Activated CD8-positive, alpha-beta memory T cell treated with anti-CD3 and anti-CD28 coated beads, Interleukin-2, amount 50 U/mL, for 1 hour (primary cell): ENCODE results near the gene THBS4.

Source experiments
- DNase-seq: peaks from one replicate; pipeline ENCODE4 v3.0.0-alpha.2; 2020; ENCODE audit errors: extremely low read depth

The THBS4 gene

DNA sequence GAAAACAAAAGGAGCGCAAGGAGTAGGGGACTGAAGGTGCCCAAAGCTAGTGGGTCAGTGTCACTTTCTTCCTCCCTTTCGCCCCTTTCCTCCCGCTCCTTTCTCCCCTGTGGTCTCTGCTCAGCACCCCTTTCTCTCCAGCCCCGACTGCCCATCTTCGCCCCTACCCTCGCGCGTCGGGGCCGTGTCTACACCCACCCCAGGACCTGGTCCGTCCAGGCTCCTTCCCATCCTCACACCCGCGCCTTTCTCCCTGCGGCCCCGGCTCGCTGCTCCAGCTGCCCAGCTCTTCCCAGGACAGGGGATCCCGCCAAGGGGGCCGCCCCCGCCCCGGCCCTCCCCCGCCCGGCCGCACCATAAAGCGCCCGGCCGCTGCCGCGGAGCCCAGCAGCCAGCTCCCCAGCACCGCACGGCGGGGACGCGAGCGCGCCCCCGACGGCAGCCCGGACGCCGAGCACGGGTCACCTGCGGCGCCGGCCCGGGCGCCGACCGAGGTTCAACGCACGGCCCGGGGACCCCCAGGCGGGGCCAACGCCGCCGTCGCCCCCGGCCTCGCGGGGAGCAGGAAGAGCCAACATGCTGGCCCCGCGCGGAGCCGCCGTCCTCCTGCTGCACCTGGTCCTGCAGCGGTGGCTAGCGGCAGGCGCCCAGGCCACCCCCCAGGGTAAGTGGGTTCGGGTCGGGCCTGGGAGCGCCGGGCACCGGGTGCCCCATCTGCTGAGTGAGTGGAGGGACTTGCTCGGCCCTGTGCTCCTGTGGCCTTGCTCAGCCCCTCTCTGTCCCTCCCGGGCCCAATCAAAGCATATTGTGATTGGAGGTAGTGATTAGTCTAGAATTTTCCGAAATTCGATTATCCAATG, at the start of gene THBS4:
Gene THBS4, plus strand, starts transcription at position 387 of the 860 bp plus-strand sequence. Its CDS starts 190 bp downstream, at position 577.
- DNase-seq = no peak

DNA sequence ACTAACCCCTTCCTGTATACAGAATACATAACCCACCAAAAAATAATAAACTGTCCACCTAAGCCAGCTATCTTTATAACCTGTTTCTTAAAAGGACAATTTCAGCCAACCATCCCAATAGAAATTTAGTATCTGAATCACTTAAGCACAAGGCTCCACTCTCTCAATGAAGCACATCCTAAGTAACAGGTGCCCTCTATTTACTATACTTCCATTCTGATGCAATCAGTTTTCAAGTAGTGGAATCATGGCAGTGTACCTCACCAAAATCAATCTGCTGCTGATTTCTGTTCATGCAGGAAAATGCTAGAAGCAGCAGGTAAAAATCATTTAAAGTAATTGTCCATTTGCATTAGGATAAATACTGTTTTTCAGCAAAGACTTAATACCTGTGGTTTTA, 48.9 kb upstream of the THBS4 start:
- DNase-seq = no peak

DNA sequence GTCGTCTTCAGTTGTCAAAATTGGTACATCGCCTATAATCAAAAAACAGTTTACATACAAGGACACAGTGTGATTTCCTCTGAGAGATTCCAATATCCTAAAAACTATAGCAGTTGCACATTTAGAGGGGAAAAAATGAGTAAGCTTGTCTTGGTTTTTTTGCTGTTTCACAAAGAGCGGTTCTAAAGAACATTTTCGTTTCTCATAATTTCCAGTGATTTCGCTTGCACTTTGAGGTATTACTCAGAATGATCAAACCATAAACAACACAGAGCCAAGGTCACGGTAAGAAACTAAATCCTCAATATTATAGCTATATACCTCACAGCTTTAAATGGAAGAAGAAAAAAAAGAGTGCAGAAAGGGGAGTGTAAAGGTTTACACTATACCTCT, 44.9 kb upstream of the THBS4 start:
- no peak for DNase-seq

DNA sequence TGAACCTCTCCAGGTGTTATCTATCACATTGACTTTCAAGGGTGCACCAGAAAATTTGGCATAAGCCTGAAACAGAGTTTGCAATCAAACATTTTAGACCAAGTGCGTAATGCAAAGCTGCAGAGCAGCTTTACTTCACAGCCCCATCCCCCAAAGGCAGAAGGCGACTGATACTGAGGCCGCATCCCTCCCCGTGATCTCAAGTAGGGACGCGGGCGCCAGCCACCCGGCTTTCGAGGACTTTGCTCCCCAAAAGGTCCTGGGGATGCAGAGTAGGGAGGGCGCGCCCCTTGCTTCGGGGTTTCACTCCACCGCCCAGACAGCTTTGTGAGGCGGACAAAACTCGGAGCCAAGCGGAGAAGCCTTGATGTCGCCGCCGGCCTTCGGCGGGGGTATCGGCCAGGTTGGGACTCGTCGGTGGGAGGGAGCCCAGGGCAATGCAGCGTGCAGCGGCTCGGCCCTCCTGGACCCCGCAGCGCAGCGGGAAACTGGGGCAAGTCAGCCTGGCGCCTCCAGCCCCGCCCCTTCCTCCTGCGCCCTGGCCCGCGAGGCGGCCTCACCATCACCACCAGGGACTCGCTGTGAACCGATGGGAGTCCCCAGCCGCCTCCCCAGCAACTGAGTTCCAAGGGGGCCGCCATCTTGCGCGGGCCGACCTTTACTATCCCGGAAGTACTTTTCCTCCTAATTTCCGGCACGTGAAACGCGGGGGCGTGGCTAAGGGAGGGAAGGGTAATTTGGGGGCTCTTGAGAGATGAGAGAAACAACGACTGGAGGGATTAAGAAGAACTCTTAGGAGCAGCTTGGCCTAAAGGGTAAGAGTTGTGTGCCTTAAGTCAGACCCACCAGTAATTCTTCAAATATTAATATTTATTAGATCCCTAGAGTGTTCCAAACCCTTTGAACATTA, 44.3 kb upstream of the THBS4 start, which contains the start of gene MTX3:
Gene MTX3, minus strand, starts transcription at position 665 of the 910 bp plus-strand sequence. Its CDS starts 24 bp downstream, at position 641.
- peak; percentile 68 for DNase-seq

DNA sequence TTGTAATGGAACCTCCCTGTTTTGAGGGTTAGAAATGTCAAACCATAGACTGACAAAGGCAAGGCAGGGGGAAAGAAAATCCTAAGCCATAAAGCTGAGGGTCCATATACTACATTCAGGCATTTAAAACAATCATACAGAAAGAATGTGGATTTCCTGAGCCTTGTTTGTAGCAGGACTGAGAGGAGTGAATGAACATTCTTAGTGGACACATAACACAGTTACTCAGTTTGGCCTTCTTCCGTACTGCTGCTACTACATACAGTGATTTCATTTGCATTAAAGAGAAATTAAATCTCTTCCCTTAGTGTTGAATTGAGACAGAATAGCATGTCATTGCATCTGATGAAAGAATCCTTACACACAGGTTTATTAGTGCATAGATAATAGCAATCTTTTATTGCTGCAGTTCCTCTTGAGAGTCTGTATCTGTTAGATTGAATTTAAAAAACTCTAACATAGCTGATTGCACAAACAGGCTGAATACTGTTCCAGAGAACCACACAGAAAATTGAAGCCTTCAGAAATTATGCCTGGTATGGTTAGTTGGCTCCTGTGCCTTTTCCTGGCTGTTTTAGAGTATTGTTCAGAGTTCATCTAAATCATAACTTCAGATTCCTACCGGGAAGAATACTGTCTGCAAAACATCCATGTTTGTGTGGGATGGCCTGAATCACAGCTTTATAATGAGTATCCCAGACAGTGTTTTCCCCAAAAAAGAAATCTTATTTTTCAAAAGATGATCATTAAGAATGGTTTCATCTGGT, 42.1 kb upstream of the THBS4 start:
- DNase-seq = no peak

DNA sequence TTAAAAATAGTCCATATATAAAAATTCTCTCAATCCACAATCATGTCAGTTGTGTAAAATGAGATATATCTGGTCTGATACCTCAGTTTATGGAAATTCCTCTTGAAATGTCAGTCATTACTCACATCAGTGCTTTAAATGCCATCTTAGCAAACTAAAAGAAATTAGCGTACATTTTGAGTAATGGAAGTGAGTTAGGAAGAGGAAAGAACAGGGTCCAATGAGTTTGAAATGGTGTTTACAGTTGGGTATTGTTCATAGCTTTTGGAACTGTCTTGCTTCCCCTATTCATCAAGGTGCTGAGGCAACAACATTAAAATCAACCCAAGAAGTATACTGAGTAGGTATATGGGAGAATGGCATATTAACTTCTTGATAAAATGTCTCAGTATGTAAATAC, 35.4 kb upstream of the THBS4 start:
- no peak for DNase-seq

DNA sequence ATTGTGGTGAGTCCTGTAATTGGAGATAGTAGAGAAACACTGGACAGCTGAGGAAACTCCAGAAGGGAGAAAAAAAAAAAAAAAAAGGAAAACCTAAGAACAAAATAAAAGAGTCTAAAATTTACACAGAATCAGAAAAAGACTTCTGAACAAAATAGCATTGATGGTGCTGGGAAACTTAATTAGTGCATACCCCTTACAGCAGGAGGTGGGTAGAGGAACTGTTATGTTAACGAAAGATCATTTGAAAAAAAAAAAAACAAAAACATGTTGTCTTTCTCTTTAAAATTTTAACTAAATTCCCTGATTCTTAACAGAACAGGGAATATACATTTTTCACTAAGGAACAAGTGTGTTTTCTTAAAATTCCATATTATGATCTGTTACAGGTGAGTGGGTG, 32.5 kb upstream of the THBS4 start:
- DNase-seq = no peak

DNA sequence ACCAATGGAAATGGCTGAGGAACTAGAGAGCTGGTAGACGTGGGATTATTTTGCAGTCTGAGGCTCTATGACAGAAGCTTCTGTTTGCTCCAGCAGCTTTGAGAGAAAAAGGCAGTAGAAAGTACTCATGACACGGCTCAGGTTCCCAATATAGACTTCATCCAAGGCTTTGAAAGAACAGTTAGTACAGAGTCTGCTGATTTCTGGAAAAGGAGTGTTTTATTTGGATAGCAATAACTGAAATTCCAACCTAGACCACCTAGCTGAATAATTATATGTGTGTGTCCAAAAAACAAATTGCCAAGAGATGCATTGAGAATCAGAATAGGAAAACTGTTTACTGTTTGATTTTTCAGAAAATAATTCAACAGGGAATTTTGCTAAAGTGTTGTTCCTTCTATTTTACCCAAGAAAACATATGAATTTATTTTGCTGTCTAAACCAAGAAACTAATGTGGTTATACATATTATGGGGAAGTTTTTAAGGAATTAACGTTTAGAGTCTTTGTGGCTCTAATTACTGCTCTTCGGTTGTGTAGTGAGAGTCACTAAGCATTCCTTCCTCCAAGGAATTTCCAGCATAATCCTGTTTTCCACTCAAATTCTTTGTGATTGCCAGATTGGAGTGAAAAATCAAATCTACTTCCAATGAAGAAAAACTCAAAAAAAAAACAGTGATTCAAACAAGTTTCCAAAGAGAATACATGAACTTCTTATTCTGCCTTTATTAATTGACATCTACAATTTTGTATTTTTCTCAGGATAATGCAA, 26.0 kb upstream of the THBS4 start:
- DNase-seq = no peak

DNA sequence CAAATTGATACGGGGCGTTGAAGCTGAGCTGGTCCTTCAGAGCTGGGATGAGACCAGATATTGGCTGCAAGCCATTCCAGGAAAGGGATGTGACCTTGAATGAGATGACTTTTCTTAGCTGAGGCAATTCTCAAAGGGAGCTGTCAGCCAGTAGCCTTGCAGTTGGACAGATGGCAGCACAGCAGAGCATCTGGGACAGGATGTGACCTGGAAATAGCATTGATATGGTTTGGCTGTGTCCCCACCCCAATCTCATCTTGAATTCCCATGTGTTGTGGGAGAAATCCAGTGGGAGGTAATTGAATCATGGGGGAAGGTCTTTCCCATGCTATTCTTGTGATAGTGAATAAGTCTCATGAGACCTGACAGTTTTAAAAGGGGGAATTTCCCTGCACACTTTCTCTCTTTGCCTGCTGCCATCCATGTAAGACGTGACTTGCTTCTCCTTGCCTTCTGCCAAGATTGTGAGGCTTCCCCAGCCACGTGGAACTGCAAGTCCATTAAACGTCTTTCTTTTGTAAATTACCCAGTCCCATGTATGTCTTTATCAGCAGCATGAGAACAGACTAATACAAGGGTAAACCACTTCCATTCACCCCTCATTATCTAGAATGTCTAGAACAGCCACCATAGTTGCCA, 24.3 kb upstream of the THBS4 start:
- DNase-seq = no peak

DNA sequence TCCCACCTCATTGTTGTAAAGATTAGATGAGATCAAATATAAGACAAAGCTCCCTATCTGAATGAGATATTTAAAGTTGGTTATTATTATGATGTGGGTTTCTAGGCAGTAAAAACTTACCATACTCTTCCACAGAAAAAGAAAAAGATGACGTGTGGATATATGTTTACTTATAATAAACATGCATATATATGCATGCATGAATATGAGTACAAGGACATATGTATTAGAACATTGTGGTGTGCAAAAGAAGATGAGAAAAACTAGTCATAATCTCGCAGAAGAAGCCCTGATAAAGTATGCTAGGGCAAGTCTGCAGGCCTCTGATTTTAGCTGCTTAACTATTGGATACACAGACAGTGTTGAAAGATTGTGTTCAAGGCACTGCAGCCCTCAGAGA, 10.1 kb upstream of the THBS4 start:
- DNase-seq = no peak

DNA sequence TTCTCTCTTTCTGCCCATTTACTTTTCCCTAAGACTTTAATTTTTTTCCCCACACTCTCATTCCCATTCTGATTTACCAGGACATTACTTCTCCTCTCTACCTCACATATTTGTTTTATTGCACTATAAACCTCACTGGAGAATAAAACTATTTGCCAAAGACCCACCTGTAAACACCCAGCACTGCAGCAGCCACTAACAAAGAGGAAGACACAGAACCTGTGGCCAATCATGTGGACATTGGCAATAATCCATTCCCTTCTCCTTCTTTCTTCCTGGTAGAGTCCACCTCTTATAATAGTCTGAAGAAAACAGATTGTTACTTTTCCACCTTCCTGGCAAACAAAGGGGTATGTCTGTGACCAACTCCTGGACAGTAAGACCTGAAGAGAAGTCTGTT, 8.3 kb upstream of the THBS4 start:
- no peak for DNase-seq

DNA sequence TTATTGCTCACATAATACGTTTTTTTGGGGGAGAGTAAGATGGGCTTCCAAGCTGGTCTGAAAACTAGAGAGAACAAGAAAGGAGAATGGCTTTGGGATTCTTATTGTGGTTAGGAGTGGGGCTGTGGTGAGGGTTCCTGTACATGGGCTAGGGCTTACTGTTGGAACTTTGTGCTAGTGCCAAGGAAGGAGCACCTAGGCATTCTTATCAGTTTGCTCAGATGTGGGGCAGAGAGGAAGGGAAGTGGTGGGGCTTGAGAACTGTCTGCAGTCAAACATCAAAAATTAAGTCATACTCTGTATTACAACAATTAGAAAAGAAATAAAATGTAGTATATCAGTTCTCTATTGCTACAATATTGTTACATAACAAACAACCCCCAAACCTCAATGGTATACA, 4.0 kb upstream of the THBS4 start:
- DNase-seq = no peak

DNA sequence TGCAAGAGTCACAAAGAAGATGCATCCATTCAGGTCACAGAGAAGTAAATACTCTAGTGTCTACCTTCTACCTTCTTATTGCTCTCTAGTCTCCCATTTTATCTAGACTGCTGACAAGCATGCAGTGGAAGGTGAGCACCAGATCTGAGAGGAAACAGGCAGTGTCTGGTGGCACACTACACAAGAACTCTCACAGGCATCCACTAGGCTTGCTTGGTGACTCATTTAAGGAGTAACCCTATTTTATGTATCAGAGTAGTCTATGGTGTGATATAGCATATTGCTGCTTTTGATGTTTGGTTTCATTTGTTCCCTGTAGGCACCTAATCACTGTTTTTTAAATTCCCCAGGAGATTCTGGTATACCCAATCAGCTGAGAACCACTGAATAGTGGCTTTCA, 1.6 kb upstream of the THBS4 start:
- DNase-seq = no peak

DNA sequence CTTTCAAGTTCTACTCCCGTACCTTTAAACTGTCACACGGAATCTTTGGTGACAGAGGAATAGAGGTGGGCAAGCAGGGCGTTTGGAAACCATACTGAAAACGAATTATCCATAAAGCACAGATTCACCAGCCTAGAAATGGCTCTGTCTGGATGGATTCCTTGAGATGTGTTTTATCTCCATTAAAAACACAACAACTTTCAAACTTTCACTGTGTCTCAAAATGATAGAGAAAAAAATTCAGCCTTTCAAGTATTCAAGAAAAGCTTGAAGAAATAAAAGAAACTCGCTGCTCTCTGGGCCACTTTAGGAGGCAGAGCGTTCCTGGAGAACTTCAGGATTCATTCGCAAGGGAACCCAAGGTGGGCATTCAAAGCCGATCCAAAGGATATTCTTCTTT, 589 bp upstream of the THBS4 start:
- DNase-seq = no peak

DNA sequence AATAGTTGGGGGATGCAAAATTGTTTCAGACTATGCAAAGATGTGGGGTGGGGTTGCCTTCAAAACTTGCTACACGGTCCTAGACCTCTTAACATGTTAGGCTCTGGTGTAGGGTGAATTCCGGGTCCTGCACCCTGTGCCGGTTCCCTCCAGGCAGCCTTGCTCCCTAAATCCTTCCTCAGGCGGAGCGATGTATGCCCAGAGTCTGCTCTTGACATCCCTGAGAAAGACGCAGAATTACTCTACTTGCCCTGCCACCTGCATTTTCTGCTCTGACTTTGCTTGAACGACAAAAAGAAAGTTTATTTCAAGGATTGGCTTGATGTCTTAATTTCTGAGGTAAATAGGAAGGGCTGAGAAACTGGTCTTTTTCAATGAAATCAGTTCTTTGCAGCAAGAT, 691 bp downstream of the THBS4 start:
- DNase-seq = no peak

DNA sequence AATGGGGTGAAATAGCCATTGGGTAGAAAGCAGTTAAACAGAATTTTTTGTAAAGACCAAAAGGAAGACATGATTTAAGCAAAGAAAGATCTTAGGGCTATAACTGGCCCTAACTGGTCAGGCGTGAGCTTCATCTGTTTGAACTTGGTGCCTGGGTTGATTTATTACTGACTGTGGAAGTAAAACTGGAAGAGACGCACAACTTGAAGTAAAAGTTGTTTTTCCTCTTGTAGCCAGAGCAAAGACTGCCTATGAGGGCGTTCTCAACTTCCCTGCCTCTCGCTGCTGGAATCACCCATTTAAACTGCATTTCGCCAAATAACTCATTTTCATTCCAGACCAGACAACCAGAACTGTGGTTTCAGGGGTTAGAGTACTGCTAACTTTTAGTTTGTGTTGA, 1.5 kb downstream of the THBS4 start:
- DNase-seq = no peak

DNA sequence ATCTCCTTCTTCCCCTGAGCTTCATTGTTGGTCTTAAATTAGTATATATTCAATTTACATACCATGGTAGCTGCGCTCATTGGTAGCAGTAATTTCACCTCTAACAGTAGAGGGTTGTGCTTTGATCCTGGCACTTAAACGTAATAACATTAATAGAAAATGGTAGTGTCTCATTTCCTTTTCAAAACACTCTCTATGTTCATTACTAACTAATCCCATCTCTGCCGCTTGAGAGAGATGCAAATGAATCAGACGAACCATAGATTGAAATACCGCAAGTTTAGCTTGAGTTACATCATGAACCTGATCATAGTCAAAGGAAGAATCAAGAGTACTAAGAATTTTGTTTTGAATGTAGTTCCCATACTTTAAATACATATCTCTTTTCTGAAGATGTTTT, 2.2 kb downstream of the THBS4 start:
- no peak for DNase-seq

DNA sequence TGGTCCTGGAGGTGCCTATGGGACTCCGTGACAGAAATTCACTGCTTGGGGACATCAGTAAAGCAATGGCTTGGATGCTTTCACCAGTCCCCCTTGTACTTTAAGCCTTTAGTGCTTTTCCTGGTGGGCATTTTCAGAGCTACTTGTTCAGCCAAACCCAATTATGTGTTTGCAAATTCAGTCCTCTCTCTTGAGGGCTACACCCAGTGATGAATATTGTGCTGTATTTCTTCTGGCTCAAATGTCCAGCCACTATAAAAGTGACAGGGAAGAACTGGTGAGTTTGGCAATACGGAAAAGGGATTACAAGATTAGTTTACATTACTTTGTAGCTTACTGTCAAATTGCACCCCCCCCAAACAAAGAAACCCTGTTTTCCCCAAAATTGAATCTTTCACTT, 4.5 kb downstream of the THBS4 start:
- DNase-seq = no peak

DNA sequence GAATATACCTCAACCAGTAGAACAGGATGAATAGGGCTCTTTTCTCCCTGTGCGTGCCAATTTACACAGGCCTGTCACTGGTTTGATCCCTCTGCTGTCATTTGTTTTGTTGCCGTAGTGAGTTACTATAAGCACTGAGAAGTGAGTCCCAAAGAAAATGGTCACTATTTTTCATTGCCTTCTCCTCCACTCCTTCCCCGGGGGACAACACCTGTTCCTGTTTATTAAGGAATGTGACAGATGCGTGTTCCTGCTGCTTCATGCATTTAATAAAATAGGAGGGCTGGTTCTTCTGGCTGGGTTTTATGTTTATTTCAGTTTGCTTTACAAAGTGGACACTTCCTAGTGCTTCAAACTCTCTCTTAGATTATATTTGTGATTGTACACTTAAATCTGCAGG, 6.4 kb downstream of the THBS4 start:
- no peak for DNase-seq

DNA sequence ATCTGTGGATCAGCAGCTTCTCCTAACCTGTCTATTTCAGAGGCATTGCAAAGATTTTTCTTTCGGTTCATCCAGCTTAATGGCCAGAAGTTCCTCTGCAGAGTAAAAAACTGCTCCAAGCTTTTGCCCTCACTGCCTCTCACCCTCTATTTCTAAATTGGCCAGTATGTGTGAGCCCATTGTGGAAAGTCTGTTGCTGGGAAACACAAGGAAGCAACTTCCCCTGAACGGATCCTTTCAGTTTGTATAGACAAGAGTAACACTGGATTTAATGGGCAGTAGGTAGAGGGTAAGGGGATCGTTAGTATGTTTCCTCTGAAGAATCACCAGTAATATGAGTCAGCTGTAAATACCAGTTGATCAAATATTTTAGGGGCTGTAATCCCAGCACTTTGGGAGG, 7.2 kb downstream of the THBS4 start:
- no peak for DNase-seq

DNA sequence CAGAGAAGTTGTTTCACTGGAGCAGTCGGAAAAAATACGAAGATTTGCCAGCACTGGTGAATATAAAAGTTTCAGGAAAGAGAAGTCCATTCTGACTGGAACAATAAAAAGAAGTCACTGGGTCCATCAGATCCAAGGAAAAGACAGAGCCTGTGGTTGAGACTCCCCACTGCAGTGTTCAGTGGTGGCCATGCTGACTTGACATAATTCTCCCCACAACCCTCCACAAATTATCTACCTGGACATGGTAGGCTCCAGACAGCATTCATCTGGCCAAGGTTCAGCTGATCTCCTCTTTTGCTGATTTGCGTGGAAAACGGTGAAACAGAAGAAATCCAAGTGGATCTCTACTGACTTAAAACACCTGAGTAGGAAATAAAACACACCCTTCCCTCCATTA, 8.0 kb downstream of the THBS4 start:
- no peak for DNase-seq
